H1 (cell line): Measurements from ENCODE around the gene HACD2. TPM values are rescaled to one million over a fixed set of nuclear protein-coding genes. Genes with fewer than 3 reads are reported as not detected.

Source experiments
- CTCF ChIA-PET: fragments of 300-600 bp; sonication (Branson Sonifier 250); formaldehyde crosslinking; loops from one replicate; lab custom pipeline; 2021; ENCODE audit not compliant: partially characterized antibody; lab: Charles Lee
- POLR2A ChIA-PET: fragments of 300-600 bp; sonication (Branson Sonifier 250); formaldehyde crosslinking; loops from one replicate; lab custom pipeline; 2021; ENCODE audit warnings: inconsistent platforms; ENCODE audit not compliant: partially characterized antibody; lab: Charles Lee
- DNase-seq, 2 experiments: peaks; one replicate each; pipeline versions ENCODE4 v3.0.0 to v3.0.0-alpha.2; 2010 to 2022; ENCODE audit warnings: low spot score in 2 of 2, low read depth in 1 of 2, mixed read lengths in 1 of 2
- FAIRE-seq: peaks from 2 replicates; lab custom pipeline; 2011; peaks lifted over from hg19 to GRCh38; lab: Jason Lieb, UNC
- H2AFZ ChIP-seq: 2 replicates; pipeline ENCODE4 v1.8.1; 2012; ENCODE audit warnings: low read length, inconsistent platforms
- H2AK5ac ChIP-seq: 2 replicates; pipeline ENCODE4 v1.6.1; 2013; ENCODE audit warnings: low read depth, low read length
- H2BK120ac ChIP-seq: replicated peaks from 2 replicates; pipeline ENCODE3; 2013; ENCODE audit warnings: low read depth, low read length, inconsistent platforms
- H2BK12ac ChIP-seq: 2 replicates; pipeline ENCODE4 v1.6.1; 2013; ENCODE audit warnings: low read depth, low read length
- H2BK15ac ChIP-seq: 2 replicates; pipeline ENCODE4 v1.6.1; 2013; ENCODE audit warnings: low read length
- H2BK20ac ChIP-seq: 2 replicates; pipeline ENCODE4 v1.6.1; 2013; ENCODE audit warnings: low read length
- H2BK5ac ChIP-seq: 2 replicates; pipeline ENCODE4 v1.6.1; 2013; ENCODE audit warnings: low read depth, low read length
- H3K14ac ChIP-seq: 2 replicates; pipeline ENCODE4 v1.6.1; 2013; ENCODE audit warnings: inconsistent platforms; ENCODE audit not compliant: insufficient read length
- H3K18ac ChIP-seq: 2 replicates; pipeline ENCODE4 v1.6.1; 2013; ENCODE audit warnings: low read length; ENCODE audit errors: extremely low read depth
- H3K23ac ChIP-seq: 2 replicates; pipeline ENCODE4 v1.6.1; 2013; ENCODE audit warnings: inconsistent platforms; ENCODE audit not compliant: insufficient read length
- H3K23me2 ChIP-seq: 2 replicates; pipeline ENCODE4 v1.6.1; 2013; ENCODE audit warnings: low read depth, low read length
- H3K27ac ChIP-seq: 2 replicates; pipeline ENCODE4 v1.6.1; 2011; ENCODE audit warnings: low read depth, low read length, inconsistent platforms
- H3K27me3 ChIP-seq, 4 experiments: replicated peaks in 1 of 4; 1 replicate in 1 of 4; 2 replicates in 3 of 4; pipeline versions ENCODE4 v1.6.1 to v1.8.1; 2011 to 2013; ENCODE audit warnings: low read length in 3 of 4, mild to moderate bottlenecking in 3 of 4, inconsistent platforms in 2 of 4, mixed read lengths in 2 of 4, moderate library complexity in 1 of 4; ENCODE audit not compliant: control insufficient read depth in 3 of 4, insufficient read depth in 3 of 4; ENCODE audit errors: extremely low read depth in 1 of 4
- H3K36me3 ChIP-seq, 4 experiments: 2 replicates each; pipeline versions ENCODE4 v1.6.1 to v1.8.1; 2011 to 2013; ENCODE audit warnings: mild to moderate bottlenecking in 4 of 4, low read length in 3 of 4, moderate library complexity in 2 of 4, control low read depth in 1 of 4, inconsistent platforms in 1 of 4; ENCODE audit not compliant: insufficient read depth in 4 of 4, control insufficient read depth in 2 of 4
- H3K4ac ChIP-seq: replicated peaks from 2 replicates; pipeline ENCODE3; 2013; ENCODE audit warnings: low read length, low read depth, mixed read lengths, inconsistent platforms; ENCODE audit not compliant: insufficient read length
- H3K4me1 ChIP-seq, 4 experiments: replicated peaks in 1 of 4; 1 replicate in 1 of 4; 2 replicates in 3 of 4; pipeline versions ENCODE4 v1.6.1 to v1.8.1; 2011 to 2013; ENCODE audit warnings: low read length in 3 of 4, inconsistent platforms in 2 of 4, mixed read lengths in 1 of 4; ENCODE audit not compliant: insufficient read depth in 4 of 4, control insufficient read depth in 3 of 4
- H3K4me2 ChIP-seq, 2 experiments: 2 replicates each; pipeline versions ENCODE4 v1.6.1 to v1.8.1; 2011 to 2013; ENCODE audit warnings: low read depth in 2 of 2, low read length in 2 of 2, control low read depth in 1 of 2, inconsistent platforms in 1 of 2, mild to moderate bottlenecking in 1 of 2; ENCODE audit not compliant: insufficient read depth in 1 of 2
- H3K4me3 ChIP-seq, 4 experiments: fragments of 200-600, 300-600 bp in 1 of 4; sonication (generic), shearing (Covaris generic), sonication (Bioruptor Twin) in 1 of 4; 2 replicates each; pipeline versions ENCODE4 v1.5.1 to v1.8.1; 2011 to 2016; ENCODE audit warnings: low read length in 4 of 4, low read depth in 3 of 4, control low read depth in 2 of 4, inconsistent platforms in 2 of 4, mild to moderate bottlenecking in 2 of 4, mixed read lengths in 1 of 4, moderate library complexity in 1 of 4; ENCODE audit not compliant: insufficient read depth in 2 of 4; ENCODE audit errors: extremely low read depth in 1 of 4
- H3K56ac ChIP-seq: replicated peaks from 2 replicates; pipeline ENCODE3; 2013; ENCODE audit warnings: low read depth, mild to moderate bottlenecking, mixed read lengths, low read length, inconsistent platforms; ENCODE audit not compliant: insufficient read length
- H3K79me1 ChIP-seq: 2 replicates; pipeline ENCODE4 v1.6.1; 2013; ENCODE audit warnings: low read depth, low read length, control low read depth
- H3K79me2 ChIP-seq, 2 experiments: 2 replicates each; pipeline versions ENCODE4 v1.6.1 to v1.8.1; 2012 to 2013; ENCODE audit warnings: low read length in 2 of 2, mild to moderate bottlenecking in 2 of 2, inconsistent platforms in 1 of 2; ENCODE audit not compliant: insufficient read depth in 2 of 2, control insufficient read depth in 1 of 2
- H3K9ac ChIP-seq, 4 experiments: replicated peaks in 1 of 4; 1 replicate in 1 of 4; 2 replicates in 3 of 4; pipeline versions ENCODE4 v1.6.1 to v1.8.1; 2011 to 2013; ENCODE audit warnings: low read depth in 3 of 4, low read length in 3 of 4, control low read depth in 2 of 4, mild to moderate bottlenecking in 2 of 4, moderate library complexity in 2 of 4, inconsistent platforms in 1 of 4; ENCODE audit errors: extremely low read depth in 1 of 4
- H3K9me3 ChIP-seq, 2 experiments: 2 replicates each; pipeline versions ENCODE4 v1.6.1 to v1.8.1; 2012 to 2013; ENCODE audit warnings: mild to moderate bottlenecking in 2 of 2, moderate library complexity in 2 of 2, control low read depth in 1 of 2, inconsistent platforms in 1 of 2, low read depth in 1 of 2, low read length in 1 of 2, mixed read lengths in 1 of 2; ENCODE audit not compliant: insufficient read depth in 2 of 2
- H4K20me1 ChIP-seq, 2 experiments: replicated peaks in 1 of 2; 2 replicates each; pipeline versions ENCODE3 to v1.8.1; 2011 to 2013; ENCODE audit warnings: inconsistent platforms in 2 of 2, low read length in 2 of 2, mild to moderate bottlenecking in 1 of 2; ENCODE audit not compliant: insufficient read depth in 2 of 2, control insufficient read depth in 1 of 2
- H4K5ac ChIP-seq: 2 replicates; pipeline ENCODE4 v1.6.1; 2013; ENCODE audit warnings: low read length, low read depth, mixed read lengths, inconsistent platforms; ENCODE audit not compliant: insufficient read length
- H4K8ac ChIP-seq: 2 replicates; pipeline ENCODE4 v1.8.0; 2013; ENCODE audit warnings: mild to moderate bottlenecking, moderate library complexity, low read length, inconsistent platforms; ENCODE audit not compliant: insufficient read depth; ENCODE audit errors: extremely low read depth
- H4K91ac ChIP-seq: replicated peaks from 2 replicates; pipeline ENCODE3; 2013; ENCODE audit warnings: low read length, mixed read lengths, inconsistent platforms; ENCODE audit not compliant: insufficient read length
- BCL11A ChIP-seq, 2 experiments: IDR thresholded peaks; one replicate each; pipeline ENCODE4 v1.6.1; 2011; ENCODE audit warnings: low read depth in 2 of 2, low read length in 2 of 2, mild to moderate bottlenecking in 2 of 2
- CHD1 ChIP-seq: IDR thresholded peaks from 2 replicates; pipeline ENCODE4 v1.6.1; 2012; ENCODE audit warnings: low read depth, low read length, improper control_type of control experiment
- CHD2 ChIP-seq: IDR thresholded peaks from 2 replicates; pipeline ENCODE4 v1.6.1; 2012; ENCODE audit warnings: low read length, improper control_type of control experiment
- CREB1 ChIP-seq: IDR thresholded peaks from 2 replicates; pipeline ENCODE4 v1.6.1; 2012; ENCODE audit warnings: inconsistent platforms
- CTCF ChIP-seq, 3 experiments: IDR thresholded peaks; 1 replicate in 2 of 3; 2 replicates in 1 of 3; pipeline versions ENCODE4 v1.5.1 to v1.6.1; 2011; ENCODE audit warnings: low read length in 3 of 3, mild to moderate bottlenecking in 3 of 3, inconsistent platforms in 2 of 3, low read depth in 1 of 3, moderate library complexity in 1 of 3; ENCODE audit not compliant: insufficient read depth in 1 of 3; ENCODE audit errors: control extremely low read depth in 1 of 3
- EZH2 ChIP-seq: fragments of 200-600 bp; sonication (generic); IDR thresholded peaks from 2 replicates; pipeline ENCODE4 v1.7.1; 2012; ENCODE audit warnings: low read depth, mild to moderate bottlenecking, moderate library complexity, low read length, inconsistent platforms; ENCODE audit not compliant: severe bottlenecking
- KDM4A ChIP-seq: IDR thresholded peaks from one replicate; pipeline ENCODE4 v1.7.1; 2012; ENCODE audit warnings: low read depth, mild to moderate bottlenecking, moderate library complexity, low read length, inconsistent platforms; ENCODE audit not compliant: severe bottlenecking
- MAFK ChIP-seq: IDR thresholded peaks from 2 replicates; pipeline ENCODE4 v1.6.1; 2012; ENCODE audit warnings: low read depth, mild to moderate bottlenecking, improper control_type of control experiment, low read length
- MAX ChIP-seq: IDR thresholded peaks from 2 replicates; pipeline ENCODE4 v1.6.1; 2012; ENCODE audit warnings: inconsistent platforms
- SP4 ChIP-seq: IDR thresholded peaks from 2 replicates; pipeline ENCODE4 v1.6.1; 2012; ENCODE audit warnings: low read length, inconsistent platforms
- TCF12 ChIP-seq: IDR thresholded peaks from 2 replicates; pipeline ENCODE4 v1.6.1; 2011; ENCODE audit warnings: low read depth, mild to moderate bottlenecking, low read length
- whole genome bisulfite sequencing, 2 experiments: shearing (Covaris generic) in 1 of 2; methylation state at CpG; one replicate each; pipeline versions ENCODE4 v1.1.6 to v1.1.7; 2013 to 2015; ENCODE audit warnings: low lambda C conversion rate in 2 of 2, mixed read lengths in 2 of 2, inconsistent platforms in 1 of 2, low coverage in 1 of 2, missing lambda C conversion rate in 1 of 2; ENCODE audit not compliant: insufficient replicate concordance in 2 of 2, insufficient coverage in 1 of 2, insufficient read length in 1 of 2; ENCODE audit errors: extremely low coverage in 1 of 2, missing lambda C conversion rate in 1 of 2; 5-methylcytosine and 5-hydroxymethylcytosine counted together
- polyA plus RNA-seq, 7 experiments: library from polyadenylated mRNA; depleted of rRNA in 3 of 7; stranded (reverse) in 5 of 7; unstranded in 2 of 7; fragments of >200 nt in 5 of 7; fragments of 200-250 nt in 2 of 7; gene quantifications; 1 replicate in 5 of 7; 2 replicates in 1 of 7; 4 replicates in 1 of 7; pipeline versions ENCODE4 v1.2.1 to v1.2.3, GENCODE V29; 2011 to 2013; ENCODE audit warnings: missing spikeins in 2 of 7, mixed read lengths in 2 of 7
- total RNA-seq: library from RNA; stranded (reverse); fragmentation: NEBNext Ultra II Directional; extraction: Animal tissue kit (Norgen Biotek cat#: 25700); gene quantifications from 2 replicates; pipeline ENCODE4 v1.2.1, GENCODE V29; 2021

The HACD2 gene
- total and polyA plus RNA-seq, 2 of the 8 experiments (the other 6 are each of a cell fraction or from before 2014, with no cell fraction given): 24.9 to 31.2 TPM

- Histone ChIP-seq H2BK15ac (no peak overlapping the region), H3K4me2 (no peak overlapping the region), H3K4me1 (peaks cover 0 to 11% (median 4%) of the 10 kb centered on the region in 4 experiments; a peak in 5 of 7 replicates), H3K27ac (no peak overlapping the region), H2BK120ac (no peak overlapping the region), H2BK20ac (no peak overlapping the region), H4K91ac (no peak overlapping the region), H3K4ac (no peak overlapping the region), H3K4me3 (no peak overlapping the region), H2AK5ac (no peak overlapping the region), H3K36me3 (peaks cover 0 to 2% (median 0%) of the 10 kb centered on the region in 4 experiments; a peak in 1 of 8 replicates), H2AFZ (no peak overlapping the region), H3K79me2 (no peaks in the 10 kb centered on the region), H3K56ac (no peak overlapping the region), H4K20me1 (peaks cover 2 to 4% of the 10 kb centered on the region in 2 experiments), H2BK5ac (no peak overlapping the region), H2BK12ac (no peak overlapping the region), H3K23ac (no peak overlapping the region), H3K79me1 (no peaks in the 10 kb centered on the region), H3K18ac (no peak overlapping the region), H3K23me2 (peaks cover 10% of the 10 kb centered on the region; the same call in 1 of the 2 replicates), H4K5ac (no peak overlapping the region), H3K9me3 (no peaks in the 10 kb centered on the region), H4K8ac (no peak overlapping the region), H3K9ac (no peak overlapping the region), H3K27me3 (peaks cover 11 to 38% (median 28%) of the 10 kb centered on the region in 4 experiments), H3K14ac (no peak overlapping the region)
- no peak for FAIRE-seq
- CTCF ChIA-PET: interaction anchor here (1.0 to 2.6 kb wide), 13 partner anchors 13 to 178 kb away, joined by 3 to 7 read pairs (median 3); no protein-coding TSS in a partner anchor
- DNase-seq: no peak
- WGBS, 2 experiments: 90% methylated on average over 4 of the region's 4 CpGs; no CpG with 5 or more reads in 1 of the 2 experiments
- POLR2A ChIA-PET: no interaction called here
- TF ChIP-seq CHD2 (no peak), CTCF (IDR thresholded peaks at IDR 0.05; ENCODE audit: control extremely low read depth in 1 of 3, insufficient read depth in 1 of 3, low read depth in 1 of 3, low read length in 3 of 3) (no peak), BCL11A (IDR thresholded peaks at IDR 0.05; ENCODE audit: low read depth in 2 of 2, low read length in 2 of 2) (no peak), CREB1 (no peak), MAX (no peak), TCF12 (no peak), MAFK (no peak), SP4 (no peak), CHD1 (no peak), EZH2 (no peak), KDM4A (no peak)
These were observed 133.7 kb downstream of the HACD2 start for GRCh38 chr3:123451186-123451585.
